Neutrophil (primary cell): ENCODE measurements around the gene CRISP1.

Experiments
- H3K27ac ChIP-seq: fragments of 200-600 bp; sonication (generic); 2 replicates; pipeline ENCODE4 v1.5.1; 2016; ENCODE audit warnings: mild to moderate bottlenecking, moderate library complexity
- H3K27me3 ChIP-seq: fragments of 200-600 bp; sonication (generic); 2 replicates; pipeline ENCODE4 v1.6.0; 2016; ENCODE audit warnings: mild to moderate bottlenecking
- H3K36me3 ChIP-seq: fragments of 200-600 bp; sonication (generic); 2 replicates; pipeline ENCODE4 v1.5.1; 2017
- H3K4me1 ChIP-seq, 2 experiments: fragments of 200-600 bp in 1 of 2; sonication (generic) in 1 of 2; 1 replicate in 1 of 2; 2 replicates in 1 of 2; pipeline versions ENCODE4 v1.5.1 to v1.6.1; 2013 to 2016; ENCODE audit warnings: low read depth in 1 of 2, low read length in 1 of 2, mild to moderate bottlenecking in 1 of 2, moderate library complexity in 1 of 2; ENCODE audit not compliant: control insufficient read depth in 1 of 2, insufficient read depth in 1 of 2
- H3K4me3 ChIP-seq, 2 experiments: fragments of 200-600 bp in 1 of 2; sonication (generic) in 1 of 2; 1 replicate in 1 of 2; 2 replicates in 1 of 2; pipeline ENCODE4 v1.5.1; 2013 to 2016; ENCODE audit warnings: low read depth in 1 of 2, low read length in 1 of 2, mild to moderate bottlenecking in 1 of 2, moderate library complexity in 1 of 2
- H3K9me3 ChIP-seq: fragments of 200-600 bp; sonication (generic); 2 replicates; pipeline ENCODE4 v1.5.1; 2016
- TF ChIP-seq, protein P1 (sequence below): fragments of 200-600 bp; sonication (generic); IDR thresholded peaks from 2 replicates; pipeline ENCODE4 v1.5.1; 2016; ENCODE audit warnings: antibody characterized with exemption

Gene CRISP1, protein sequence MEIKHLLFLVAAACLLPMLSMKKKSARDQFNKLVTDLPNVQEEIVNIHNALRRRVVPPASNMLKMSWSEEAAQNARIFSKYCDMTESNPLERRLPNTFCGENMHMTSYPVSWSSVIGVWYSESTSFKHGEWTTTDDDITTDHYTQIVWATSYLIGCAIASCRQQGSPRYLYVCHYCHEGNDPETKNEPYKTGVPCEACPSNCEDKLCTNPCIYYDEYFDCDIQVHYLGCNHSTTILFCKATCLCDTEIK

DNA sequence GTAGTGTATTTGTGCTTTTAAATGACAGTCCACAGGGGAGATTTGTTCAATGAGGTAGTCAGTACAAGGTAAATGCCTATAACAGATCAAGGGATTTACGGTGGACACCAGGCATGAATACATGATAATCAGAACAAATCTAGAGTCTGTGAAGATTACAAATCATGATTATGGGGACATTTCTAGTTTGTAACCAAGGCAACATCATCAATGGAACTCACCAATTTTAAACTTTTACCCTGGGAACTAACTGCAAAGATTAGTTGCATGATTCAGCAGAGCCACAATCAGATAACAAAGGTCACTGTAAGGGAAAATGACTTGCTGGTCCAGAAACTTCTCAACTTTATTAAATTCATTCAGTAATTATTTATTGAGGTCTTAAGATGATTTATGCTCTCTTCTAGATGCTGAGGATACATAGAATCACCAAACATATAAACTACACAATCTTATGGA is at the start of gene CRISP1:
Gene CRISP1 (minus strand): TSS at position 51 of the 459 bp plus-strand sequence. CDS start 9,135 bp downstream, outside the sequence.
- TF ChIP-seq, protein P1, sequence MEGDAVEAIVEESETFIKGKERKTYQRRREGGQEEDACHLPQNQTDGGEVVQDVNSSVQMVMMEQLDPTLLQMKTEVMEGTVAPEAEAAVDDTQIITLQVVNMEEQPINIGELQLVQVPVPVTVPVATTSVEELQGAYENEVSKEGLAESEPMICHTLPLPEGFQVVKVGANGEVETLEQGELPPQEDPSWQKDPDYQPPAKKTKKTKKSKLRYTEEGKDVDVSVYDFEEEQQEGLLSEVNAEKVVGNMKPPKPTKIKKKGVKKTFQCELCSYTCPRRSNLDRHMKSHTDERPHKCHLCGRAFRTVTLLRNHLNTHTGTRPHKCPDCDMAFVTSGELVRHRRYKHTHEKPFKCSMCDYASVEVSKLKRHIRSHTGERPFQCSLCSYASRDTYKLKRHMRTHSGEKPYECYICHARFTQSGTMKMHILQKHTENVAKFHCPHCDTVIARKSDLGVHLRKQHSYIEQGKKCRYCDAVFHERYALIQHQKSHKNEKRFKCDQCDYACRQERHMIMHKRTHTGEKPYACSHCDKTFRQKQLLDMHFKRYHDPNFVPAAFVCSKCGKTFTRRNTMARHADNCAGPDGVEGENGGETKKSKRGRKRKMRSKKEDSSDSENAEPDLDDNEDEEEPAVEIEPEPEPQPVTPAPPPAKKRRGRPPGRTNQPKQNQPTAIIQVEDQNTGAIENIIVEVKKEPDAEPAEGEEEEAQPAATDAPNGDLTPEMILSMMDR = no peak
- Histone ChIP-seq H3K36me3 (no peaks in the 10 kb centered on the region), H3K27ac (no peak within 1 kb of the TSS), H3K9me3 (no peaks in the 10 kb centered on the region), H3K27me3 (no peaks in the 10 kb centered on the region), H3K4me3 (no peak within 1 kb of the TSS), H3K4me1 (no peaks in the 10 kb centered on the region)

DNA sequence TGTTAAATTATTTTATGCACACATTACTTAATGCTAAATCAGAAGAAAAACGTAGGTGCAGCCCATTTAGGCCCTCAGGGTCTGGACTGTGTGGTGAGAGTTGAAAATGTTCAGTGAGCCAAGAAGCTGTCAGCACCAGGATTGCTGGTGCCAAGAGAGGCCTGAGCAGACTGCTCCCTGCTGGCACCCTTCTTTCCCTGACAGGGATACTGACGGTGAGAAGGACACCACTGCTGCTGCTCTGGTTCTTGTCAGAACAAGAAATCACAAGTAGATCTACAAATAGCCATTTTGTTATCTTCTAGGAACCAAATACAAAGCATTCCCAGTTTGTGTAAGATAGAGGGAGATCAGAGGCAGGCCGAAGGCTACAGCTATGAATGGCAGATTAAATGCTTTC is 48.7 kb upstream of the CRISP1 start:
- Histone ChIP-seq H3K4me3 (no peak overlapping the region), H3K27ac (no peak overlapping the region), H3K36me3 (no peaks in the 10 kb centered on the region), H3K27me3 (no peaks in the 10 kb centered on the region), H3K9me3 (no peaks in the 10 kb centered on the region), H3K4me1 (no peaks in the 10 kb centered on the region)
- TF ChIP-seq, protein P1 = no peak

DNA sequence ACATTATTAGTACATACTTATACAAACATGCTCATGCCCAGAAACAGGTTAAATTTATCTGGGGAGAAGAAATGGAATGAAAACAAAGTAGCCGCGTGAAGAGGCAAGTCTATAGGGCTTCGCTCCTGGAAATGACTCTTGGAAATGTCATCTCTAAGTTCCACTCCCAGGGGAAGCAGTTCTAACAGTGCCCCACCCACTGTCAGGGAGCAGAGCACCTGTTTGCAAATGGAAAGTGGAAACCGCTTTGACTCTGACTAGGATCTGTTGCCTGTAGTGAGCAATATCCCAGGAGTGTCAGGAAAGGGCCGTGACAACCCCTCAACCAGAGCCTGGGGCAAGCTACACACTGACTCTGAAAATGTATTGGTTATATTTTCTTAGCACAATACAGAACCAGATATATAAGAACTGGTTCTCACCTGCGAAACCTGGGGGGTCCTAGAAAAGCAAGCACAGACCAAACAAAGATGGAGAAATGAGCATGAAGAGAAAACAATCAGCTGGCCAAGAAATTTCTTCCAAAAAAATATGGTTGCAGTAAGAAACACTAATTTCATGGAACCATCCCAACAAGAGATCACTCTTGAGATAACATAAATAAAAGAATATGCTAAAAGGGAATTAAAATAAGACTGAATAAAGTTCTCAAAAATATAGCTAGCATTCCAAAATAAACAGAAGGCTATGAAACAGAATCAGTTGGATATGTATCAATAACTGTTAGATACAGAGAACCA is 47.5 kb upstream of the CRISP1 start:
- Histone ChIP-seq H3K4me3 (no peak overlapping the region), H3K27me3 (no peaks in the 10 kb centered on the region), H3K4me1 (no peaks in the 10 kb centered on the region), H3K36me3 (no peaks in the 10 kb centered on the region), H3K9me3 (no peaks in the 10 kb centered on the region), H3K27ac (no peak overlapping the region)
- TF ChIP-seq, protein P1 = no peak

DNA sequence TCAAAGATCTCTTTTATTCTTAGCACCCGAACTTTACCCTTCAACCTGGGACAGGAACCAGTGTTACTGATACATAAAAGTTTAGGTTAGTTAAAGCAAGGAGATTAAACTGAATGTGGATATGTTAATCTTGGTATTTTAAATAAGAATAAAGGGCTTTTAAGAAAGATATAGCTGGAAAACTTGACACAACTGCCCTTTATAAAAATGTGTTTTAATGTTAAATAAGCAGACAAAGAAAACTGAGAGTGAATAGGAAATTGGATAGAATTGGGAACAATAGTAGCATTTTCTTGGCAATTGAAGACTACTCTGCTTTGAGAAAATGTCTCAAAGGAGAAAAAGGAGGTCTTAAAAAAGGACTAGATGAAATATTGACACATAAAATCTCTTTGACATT is 45.9 kb upstream of the CRISP1 start:
- no peaks in the 10 kb centered on the region for H3K4me1 ChIP-seq
- no peak overlapping the region for H3K4me3 ChIP-seq
- TF ChIP-seq, protein P1 = no peak
- H3K27me3 ChIP-seq = no peaks in the 10 kb centered on the region
- no peaks in the 10 kb centered on the region for H3K36me3 ChIP-seq
- no peaks in the 10 kb centered on the region for H3K9me3 ChIP-seq
- H3K27ac ChIP-seq = no peak overlapping the region

DNA sequence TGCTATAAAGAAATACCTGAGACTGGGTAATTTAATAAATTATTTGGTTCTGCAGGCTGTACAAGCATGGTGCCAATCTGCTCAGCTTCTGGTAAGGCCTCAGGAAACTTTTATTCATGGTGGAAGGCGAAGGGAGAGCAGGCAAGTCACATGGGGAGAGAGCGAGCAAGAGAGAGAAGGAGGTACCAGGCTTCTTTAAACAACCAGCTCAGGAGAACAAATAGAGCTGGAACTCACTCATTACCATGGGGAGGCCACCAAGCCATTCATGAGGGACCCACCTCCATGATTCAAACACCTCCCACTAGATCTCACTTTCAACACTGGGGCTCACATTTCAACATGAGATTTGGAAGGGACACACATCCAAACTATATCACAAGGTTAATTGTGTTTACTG is 44.9 kb upstream of the CRISP1 start:
- TF ChIP-seq, protein P1 = no peak
- H3K36me3 ChIP-seq = no peaks in the 10 kb centered on the region

More for the DNA sequence above, 44.9 kb upstream of the CRISP1 start:
- Histone ChIP-seq H3K4me1 (no peaks in the 10 kb centered on the region), H3K27me3 (no peaks in the 10 kb centered on the region), H3K9me3 (no peaks in the 10 kb centered on the region), H3K27ac (no peak overlapping the region), H3K4me3 (no peak overlapping the region)
